Lung (tissue), 12 donors: ENCODE results near the gene CNN2. TPM values are rescaled to one million over a fixed set of nuclear protein-coding genes. Genes with fewer than 3 reads are reported as not detected.

Experiments
- ATAC-seq: fragments of 200-7000 bp; cut with Tn5 transposase; one replicate; pipeline ENCODE4 v1.9.1; 2020; ENCODE audit warnings: moderate number of reproducible peaks; ENCODE audit not compliant: insufficient read depth, low FRiP score
- DNase-seq, 3 donors: peaks; one replicate each; pipeline ENCODE4 v3.0.0-alpha.2; 2013 to 2017
- H3K27ac ChIP-seq, 2 donors: one replicate each; pipeline ENCODE4 v1.5.1; 2013; ENCODE audit warnings: mild to moderate bottlenecking in 2 of 2, moderate library complexity in 2 of 2, control low read depth in 1 of 2, inconsistent platforms in 1 of 2, low read depth in 1 of 2, low read length in 1 of 2
- H3K27me3 ChIP-seq, 3 donors: one replicate each; pipeline ENCODE4 v1.5.1; 2013; ENCODE audit warnings: low read length in 2 of 3; ENCODE audit not compliant: control insufficient read depth in 3 of 3, insufficient read depth in 3 of 3
- H3K36me3 ChIP-seq, 4 donors: one replicate each; pipeline ENCODE4 v1.5.1; 2013; ENCODE audit warnings: low read length in 4 of 4, mild to moderate bottlenecking in 1 of 4, moderate library complexity in 1 of 4; ENCODE audit not compliant: control insufficient read depth in 4 of 4, insufficient read depth in 4 of 4
- H3K4me1 ChIP-seq, 5 donors: one replicate each; pipeline ENCODE4 v1.5.1; 2013; ENCODE audit warnings: low read length in 5 of 5, mild to moderate bottlenecking in 2 of 5, moderate library complexity in 1 of 5; ENCODE audit not compliant: control insufficient read depth in 5 of 5, insufficient read depth in 5 of 5
- H3K4me3 ChIP-seq: one replicate; pipeline ENCODE4 v1.5.1; 2013; ENCODE audit warnings: mild to moderate bottlenecking, control low read depth, moderate library complexity
- H3K9ac ChIP-seq, 2 donors: one replicate each; pipeline ENCODE4 v1.5.1; 2013; ENCODE audit warnings: low read length in 2 of 2, control low read depth in 1 of 2; ENCODE audit not compliant: insufficient read depth in 1 of 2
- H3K9me3 ChIP-seq, 4 donors: one replicate each; pipeline ENCODE4 v1.5.1; 2013; ENCODE audit warnings: low read length in 3 of 4, mild to moderate bottlenecking in 1 of 4, moderate library complexity in 1 of 4; ENCODE audit not compliant: control insufficient read depth in 4 of 4, insufficient read depth in 3 of 4
- CTCF ChIP-seq: IDR thresholded peaks from 2 replicates; pipeline ENCODE4 v1.5.1; 2012; ENCODE audit warnings: mild to moderate bottlenecking; ENCODE audit errors: control extremely low read depth, extremely low read depth
- WGBS, 2 donors: extraction: QIAGEN DNeasy Blood & Tissue Kit; methylation state at CpG; one replicate each; pipeline ENCODE4 v1.1.7; 2013; 5-methylcytosine and 5-hydroxymethylcytosine counted together
- polyA plus RNA-seq, 2 donors: library from polyadenylated mRNA; stranded (reverse); fragments of 200-250 nt; gene quantifications; one replicate each; pipeline ENCODE4 v1.2.1, GENCODE V29; 2013
- total RNA-seq, 2 donors: library from RNA; depleted of rRNA in 1 of 2; stranded (reverse); fragments of >200 nt in 1 of 2; gene quantifications; one replicate each; pipeline ENCODE4 v1.2.1, GENCODE V29; 2014 to 2021
- donor health status: control.
- donor health status: control.
- donor health status: Bipolar disorder and iron deficiency.
- donor health status: healthy.
- donor health status: DM: yes; HTN: yes; CAD: no.

CNN2 gene
- total and polyA plus RNA-seq, 4 donors, result 161 to 236 (median 180) TPM

GRCh38 chr19:1001538-1002166 lies 24.8 kb upstream of the CNN2 start:
- TF ChIP-seq CTCF, result peak; percentile 70
- DNase-seq (peak; percentile 26 to 62 (median 41)), ATAC-seq (peak; percentile 54)
- no peak overlapping the region for H3K27ac ChIP-seq
- no peak overlapping the region for H3K9ac ChIP-seq
- no peak overlapping the region for H3K4me3 ChIP-seq
- peaks cover 0 to 9% (median 0%) of the 10 kb centered on the region in 5 donors for H3K4me1 ChIP-seq
- peaks cover 5 to 34% (median 31%) of the 10 kb centered on the region in 3 donors for H3K27me3 ChIP-seq
- H3K36me3 ChIP-seq, result no peaks in the 10 kb centered on the region
- H3K9me3 ChIP-seq, result no peaks in the 10 kb centered on the region
- WGBS, 2 donors, result 9 to 12% methylated on average over 20 of the region's 20 CpGs

DNA sequence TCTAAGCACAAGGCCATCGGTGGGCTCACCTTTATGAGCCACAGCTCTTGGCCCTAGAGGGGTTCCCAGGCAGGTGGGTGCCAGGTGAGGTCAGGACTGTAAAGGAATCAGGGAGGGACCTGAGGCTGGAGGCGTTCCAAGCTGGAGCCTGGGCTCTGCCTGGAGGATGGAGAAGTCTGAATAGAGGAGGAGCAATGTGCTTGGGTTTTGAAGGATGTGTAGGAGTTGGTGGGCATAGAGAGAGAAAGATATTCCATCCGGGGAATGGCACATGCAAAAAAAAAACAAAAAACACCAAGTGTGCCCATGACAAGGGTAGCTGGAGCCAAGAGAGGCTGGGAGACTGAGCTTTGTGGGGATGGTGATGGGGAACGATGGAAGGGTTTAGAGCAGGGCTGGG lies 23.8 kb upstream of the CNN2 start:
- TF ChIP-seq CTCF, result no peak
- 72 to 85% methylated on average over 4 of the region's 4 CpGs for WGBS, 2 donors
- ATAC-seq, result no peak

DNA sequence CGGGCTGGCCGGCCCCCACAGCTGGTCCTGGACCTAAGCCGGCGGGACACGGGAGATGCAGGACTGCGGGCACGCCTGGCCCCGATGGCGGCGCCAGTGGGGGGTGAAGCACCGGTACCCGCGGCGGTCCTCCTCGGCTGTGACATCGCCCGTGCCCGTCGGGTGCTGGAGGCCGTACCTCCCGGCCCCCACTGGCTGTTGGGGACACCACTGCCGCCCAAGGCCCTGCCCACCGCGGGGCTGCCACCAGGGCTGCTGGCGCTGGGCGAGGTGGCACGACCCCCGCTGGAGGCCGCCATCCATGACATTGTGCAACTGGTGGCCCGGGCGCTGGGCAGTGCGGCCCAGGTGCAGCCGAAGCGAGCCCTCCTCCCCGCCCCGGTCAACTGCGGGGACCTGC lies 23.1 kb upstream of the CNN2 start:
- peaks cover 0 to 3% (median 0%) of the 10 kb centered on the region in 4 donors for H3K36me3 ChIP-seq
- no peak overlapping the region for H3K4me3 ChIP-seq
- no peak overlapping the region for H3K27ac ChIP-seq
- H3K4me1 ChIP-seq, result peaks cover 0 to 9% (median 0%) of the 10 kb centered on the region in 5 donors
- DNase-seq (no peak), ATAC-seq (no peak)
- H3K27me3 ChIP-seq, result peaks cover 5 to 22% (median 15%) of the 10 kb centered on the region in 3 donors
- TF ChIP-seq CTCF, result no peak
- no peak overlapping the region for H3K9ac ChIP-seq
- no peaks in the 10 kb centered on the region for H3K9me3 ChIP-seq
- 84 to 86% methylated on average over 37 of the region's 37 CpGs for WGBS, 2 donors

More for the DNA sequence above, 23.8 kb upstream of the CNN2 start:
- DNase-seq, result no peak
- H3K27ac ChIP-seq, result no peak overlapping the region
- H3K4me1 ChIP-seq, result peaks cover 0 to 8% (median 0%) of the 10 kb centered on the region in 5 donors
- H3K9ac ChIP-seq, result no peak overlapping the region
- no peak overlapping the region for H3K4me3 ChIP-seq
- H3K36me3 ChIP-seq, result peaks cover 0 to 3% (median 0%) of the 10 kb centered on the region in 4 donors
- H3K9me3 ChIP-seq, result no peaks in the 10 kb centered on the region
- H3K27me3 ChIP-seq, result peaks cover 5 to 29% (median 22%) of the 10 kb centered on the region in 3 donors
